HEK293 (cell line): ENCODE data around the gene L3MBTL4.

Experiments used
- CTCF ChIA-PET: fragments of 350-600 bp; formaldehyde crosslinking; extraction: SDS; loops from one replicate; lab custom pipeline; 2021; ENCODE audit warnings: antibody characterized with exemption; lab: Yijun Ruan, JAX
- POLR2A ChIA-PET: fragments of 300-600 bp; formaldehyde crosslinking; extraction: SDS; loops from one replicate; lab custom pipeline; 2020; ENCODE audit warnings: antibody characterized with exemption, inconsistent platforms; lab: Yijun Ruan, JAX
- H3K27ac ChIP-seq: fragments of 200-500 bp; sonication (Bioruptor generic); 2 replicates; pipeline ENCODE4 v1.5.1; 2014; ENCODE audit warnings: low read depth, low read length, control low read depth, inconsistent platforms; ENCODE audit errors: extremely low read depth
- H3K36me3 ChIP-seq, 2 experiments: fragments of 200-500 bp in 1 of 2; sonication (Bioruptor generic) in 1 of 2; 1 replicate in 1 of 2; 2 replicates in 1 of 2; pipeline ENCODE4 v1.5.1; 2014 to 2017; ENCODE audit warnings: inconsistent platforms in 2 of 2, low read length in 2 of 2; ENCODE audit not compliant: control insufficient read depth in 2 of 2, insufficient read depth in 1 of 2
- H3K4me1 ChIP-seq: fragments of 200-500 bp; sonication (Bioruptor generic); 2 replicates; pipeline ENCODE4 v1.5.1; 2014; ENCODE audit warnings: mild to moderate bottlenecking, low read length, inconsistent platforms; ENCODE audit not compliant: control insufficient read depth, insufficient read depth
- H3K4me3 ChIP-seq: 2 replicates; pipeline ENCODE4 v1.5.1; 2011; ENCODE audit warnings: low read depth, mild to moderate bottlenecking, control low read depth, low read length, moderate library complexity
- H3K9me3 ChIP-seq: fragments of 200-500 bp; sonication (Bioruptor generic); 2 replicates; pipeline ENCODE4 v1.5.1; 2014; ENCODE audit warnings: low read depth, low read length, inconsistent platforms; ENCODE audit not compliant: control insufficient read depth, insufficient read depth
- KLF9 ChIP-seq: fragments of 450-650 bp; formaldehyde crosslinking; IDR thresholded peaks from 2 replicates; pipeline ENCODE4 v1.5.1; 2016; ENCODE audit warnings: missing biosample characterization, missing genetic modification characterization, low read depth
- PRDM1 ChIP-seq: fragments of 450-650 bp; formaldehyde crosslinking; IDR thresholded peaks from 2 replicates; pipeline ENCODE4; 2016; ENCODE audit warnings: missing biosample characterization, missing genetic modification characterization
- SP7 ChIP-seq: fragments of 450-650 bp; formaldehyde crosslinking; IDR thresholded peaks from 2 replicates; pipeline ENCODE4 v1.5.1; 2016; ENCODE audit warnings: missing biosample characterization, missing genetic modification characterization
- ZNF132 ChIP-seq: fragments of 450-650 bp; formaldehyde crosslinking; IDR thresholded peaks from 2 replicates; pipeline ENCODE4 v1.5.1; 2017; ENCODE audit warnings: missing biosample characterization, missing genetic modification characterization, borderline replicate concordance
- ZNF146 ChIP-seq: fragments of 450-650 bp; formaldehyde crosslinking; IDR thresholded peaks from 2 replicates; pipeline ENCODE4 v1.5.1; 2016; ENCODE audit warnings: missing biosample characterization, missing genetic modification characterization
- ZNF221 ChIP-seq: fragments of 450-650 bp; formaldehyde crosslinking; IDR thresholded peaks from 2 replicates; pipeline ENCODE4 v1.5.1; 2017; ENCODE audit warnings: missing biosample characterization, missing genetic modification characterization, borderline replicate concordance
- ZNF311 ChIP-seq: fragments of 450-650 bp; formaldehyde crosslinking; IDR thresholded peaks from 2 replicates; pipeline ENCODE4 v1.5.1; 2017; ENCODE audit warnings: missing biosample characterization, missing genetic modification characterization, borderline replicate concordance
- ZNF416 ChIP-seq: fragments of 450-650 bp; formaldehyde crosslinking; IDR thresholded peaks from 2 replicates; pipeline ENCODE4 v1.5.1; 2016; ENCODE audit warnings: missing biosample characterization, missing genetic modification characterization
- ZNF423 ChIP-seq: fragments of 450-650 bp; formaldehyde crosslinking; IDR thresholded peaks from 2 replicates; pipeline ENCODE4 v1.5.1; 2016; ENCODE audit warnings: missing biosample characterization, missing genetic modification characterization
- ZNF510 ChIP-seq: fragments of 450-650 bp; formaldehyde crosslinking; IDR thresholded peaks from 2 replicates; pipeline ENCODE4 v1.5.1; 2018; ENCODE audit warnings: mild to moderate bottlenecking, missing genetic modification characterization, missing biosample characterization; ENCODE audit not compliant: insufficient replicate concordance
- ZNF529 ChIP-seq: fragments of 450-650 bp; formaldehyde crosslinking; IDR thresholded peaks from 2 replicates; pipeline ENCODE4 v1.5.1; 2017; ENCODE audit warnings: missing genetic modification characterization, missing biosample characterization; ENCODE audit not compliant: insufficient replicate concordance
- ZNF544 ChIP-seq: fragments of 450-650 bp; formaldehyde crosslinking; IDR thresholded peaks from 2 replicates; pipeline ENCODE4 v1.5.0; 2017; ENCODE audit warnings: missing biosample characterization, missing genetic modification characterization
- ZNF664 ChIP-seq: fragments of 450-650 bp; formaldehyde crosslinking; IDR thresholded peaks from 2 replicates; pipeline ENCODE4 v1.5.1; 2016; ENCODE audit warnings: missing biosample characterization, missing genetic modification characterization
- ZNF707 ChIP-seq: fragments of 450-650 bp; formaldehyde crosslinking; IDR thresholded peaks from 2 replicates; pipeline ENCODE4 v1.5.1; 2016; ENCODE audit warnings: missing biosample characterization, missing genetic modification characterization
- ZNF747 ChIP-seq: fragments of 450-650 bp; formaldehyde crosslinking; IDR thresholded peaks from 2 replicates; pipeline ENCODE4 v1.5.1; 2016; ENCODE audit warnings: missing biosample characterization, missing genetic modification characterization
- ZNF792 ChIP-seq: fragments of 450-650 bp; formaldehyde crosslinking; IDR thresholded peaks from 2 replicates; pipeline ENCODE4 v1.5.1; 2016; ENCODE audit warnings: missing biosample characterization, missing genetic modification characterization
- ZNF837 ChIP-seq: fragments of 450-650 bp; formaldehyde crosslinking; IDR thresholded peaks from 2 replicates; pipeline ENCODE4 v1.5.1; 2016; ENCODE audit warnings: missing biosample characterization, missing genetic modification characterization
- TF ChIP-seq, protein P1 (sequence below): fragments of 450-650 bp; formaldehyde crosslinking; IDR thresholded peaks from 2 replicates; pipeline ENCODE4 v1.5.1; 2016; ENCODE audit warnings: missing biosample characterization, missing genetic modification characterization
- TF ChIP-seq, protein P2 (sequence below): fragments of 450-650 bp; formaldehyde crosslinking; IDR thresholded peaks from 2 replicates; pipeline ENCODE4 v1.5.1; 2016; ENCODE audit warnings: missing biosample characterization, missing genetic modification characterization, low read depth
- TF ChIP-seq, protein P3 (sequence below): fragments of 450-650 bp; formaldehyde crosslinking; IDR thresholded peaks from 2 replicates; pipeline ENCODE4 v1.5.1; 2016; ENCODE audit warnings: missing biosample characterization, missing genetic modification characterization
- TF ChIP-seq, protein P4 (sequence below): fragments of 450-650 bp; formaldehyde crosslinking; IDR thresholded peaks from 2 replicates; pipeline ENCODE4 v1.5.1; 2017; ENCODE audit warnings: missing biosample characterization, missing genetic modification characterization
- TF ChIP-seq, protein P5 (sequence below): fragments of 450-650 bp; IDR thresholded peaks from 2 replicates; pipeline ENCODE4 v1.5.1; 2018; ENCODE audit warnings: missing biosample characterization, missing genetic modification characterization
- TF ChIP-seq, protein P6 (sequence below): fragments of 450-650 bp; formaldehyde crosslinking; optimal IDR thresholded peaks from 2 replicates; pipeline ENCODE3; 2016; ENCODE audit warnings: missing biosample characterization, mild to moderate bottlenecking, missing genetic modification characterization

The L3MBTL4 gene

DNA sequence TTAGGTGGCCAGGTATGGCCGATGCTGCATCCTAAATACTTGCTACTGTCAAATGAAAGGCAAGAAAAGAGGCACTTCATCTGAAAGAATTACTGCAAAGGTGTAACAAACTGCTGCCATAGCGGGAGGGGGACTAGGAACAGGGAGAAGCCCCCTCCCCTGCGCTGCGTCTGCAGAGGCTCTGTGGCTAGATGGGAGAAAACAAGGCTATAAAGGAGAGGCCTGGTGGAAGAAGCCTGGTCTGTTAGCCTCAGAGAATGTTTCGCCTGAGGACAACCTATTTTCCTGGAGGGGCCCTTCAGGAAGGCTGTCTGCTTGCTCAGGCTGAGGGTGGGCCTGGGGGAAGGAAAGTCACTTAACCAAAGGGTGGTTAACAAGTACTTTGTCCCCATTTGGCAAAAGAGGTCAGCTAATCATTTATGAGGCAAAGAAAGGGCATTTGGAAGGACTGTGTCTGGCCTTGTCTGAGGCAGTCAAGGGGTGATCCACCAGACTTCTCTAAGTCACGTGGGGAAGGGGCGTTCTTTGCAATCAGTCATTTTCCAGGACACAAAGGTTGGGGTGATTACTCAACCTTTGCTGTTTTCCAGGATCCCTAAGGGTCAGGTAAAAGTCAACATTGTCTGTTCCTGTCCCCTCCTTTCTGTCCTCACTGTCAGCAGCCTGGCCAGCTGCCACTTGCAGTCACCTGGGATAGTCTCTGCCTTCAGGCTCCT, 416.4 kb downstream of the L3MBTL4 start:
- CTCF ChIA-PET, result no interaction called here

DNA sequence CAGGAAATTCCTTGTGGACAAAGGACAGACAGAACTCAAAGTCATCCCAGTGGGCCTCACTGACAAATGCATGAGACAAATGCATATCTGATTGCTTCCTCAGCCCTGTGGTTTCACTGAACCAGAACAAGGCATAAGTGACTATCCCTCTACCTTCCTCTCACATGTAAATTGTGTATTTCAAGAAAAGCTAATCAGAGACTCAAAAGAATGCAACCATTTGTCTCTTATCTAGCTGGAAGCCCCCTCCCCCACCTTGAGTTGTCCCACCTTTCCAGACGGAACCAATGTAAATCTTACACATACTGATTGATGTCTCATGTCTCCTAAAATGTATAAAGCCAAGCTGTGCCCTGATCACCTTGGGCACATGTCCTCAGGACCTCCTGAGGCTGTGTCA, 417.4 kb downstream of the L3MBTL4 start:
- ChIA-PET CTCF (no interaction called here), POLR2A (no interaction called here)
- Histone ChIP-seq H3K36me3 (no peaks in the 10 kb centered on the region), H3K4me1 (no peaks in the 10 kb centered on the region), H3K27ac (no peak overlapping the region), H3K4me3 (no peak overlapping the region), H3K9me3 (no peaks in the 10 kb centered on the region)
- TF ChIP-seq PRDM1 (no peak), SP7 (tag by site-specific recombination) (no peak), ZNF221 (tag by site-specific recombination) (no peak), ZNF664 (no peak)
- TF ChIP-seq, protein P1, sequence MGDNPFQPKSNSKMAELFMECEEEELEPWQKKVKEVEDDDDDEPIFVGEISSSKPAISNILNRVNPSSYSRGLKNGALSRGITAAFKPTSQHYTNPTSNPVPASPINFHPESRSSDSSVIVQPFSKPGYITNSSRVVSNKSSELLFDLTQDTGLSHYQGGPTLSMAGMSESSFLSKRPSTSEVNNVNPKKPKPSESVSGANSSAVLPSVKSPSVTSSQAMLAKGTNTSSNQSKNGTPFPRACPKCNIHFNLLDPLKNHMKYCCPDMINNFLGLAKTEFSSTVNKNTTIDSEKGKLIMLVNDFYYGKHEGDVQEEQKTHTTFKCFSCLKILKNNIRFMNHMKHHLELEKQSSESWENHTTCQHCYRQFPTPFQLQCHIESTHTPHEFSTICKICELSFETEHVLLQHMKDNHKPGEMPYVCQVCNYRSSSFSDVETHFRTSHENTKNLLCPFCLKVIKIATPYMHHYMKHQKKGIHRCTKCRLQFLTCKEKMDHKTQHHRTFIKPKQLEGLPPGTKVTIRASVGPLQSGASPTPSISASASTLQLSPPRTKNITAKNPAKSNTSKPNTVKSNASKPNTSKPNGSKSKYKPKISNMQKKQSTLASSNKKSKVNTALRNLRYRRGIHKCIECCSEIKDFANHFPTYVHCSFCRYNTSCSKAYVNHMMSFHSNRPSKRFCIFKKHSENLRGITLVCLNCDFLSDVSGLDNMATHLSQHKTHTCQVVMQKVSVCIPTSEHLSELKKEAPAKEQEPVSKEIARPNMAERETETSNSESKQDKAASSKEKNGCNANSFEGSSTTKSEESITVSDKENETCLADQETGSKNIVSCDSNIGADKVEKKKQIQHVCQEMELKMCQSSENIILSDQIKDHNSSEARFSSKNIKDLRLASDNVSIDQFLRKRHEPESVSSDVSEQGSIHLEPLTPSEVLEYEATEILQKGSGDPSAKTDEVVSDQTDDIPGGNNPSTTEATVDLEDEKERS (tag by site-specific recombination), result no peak
- TF ChIP-seq, protein P2, sequence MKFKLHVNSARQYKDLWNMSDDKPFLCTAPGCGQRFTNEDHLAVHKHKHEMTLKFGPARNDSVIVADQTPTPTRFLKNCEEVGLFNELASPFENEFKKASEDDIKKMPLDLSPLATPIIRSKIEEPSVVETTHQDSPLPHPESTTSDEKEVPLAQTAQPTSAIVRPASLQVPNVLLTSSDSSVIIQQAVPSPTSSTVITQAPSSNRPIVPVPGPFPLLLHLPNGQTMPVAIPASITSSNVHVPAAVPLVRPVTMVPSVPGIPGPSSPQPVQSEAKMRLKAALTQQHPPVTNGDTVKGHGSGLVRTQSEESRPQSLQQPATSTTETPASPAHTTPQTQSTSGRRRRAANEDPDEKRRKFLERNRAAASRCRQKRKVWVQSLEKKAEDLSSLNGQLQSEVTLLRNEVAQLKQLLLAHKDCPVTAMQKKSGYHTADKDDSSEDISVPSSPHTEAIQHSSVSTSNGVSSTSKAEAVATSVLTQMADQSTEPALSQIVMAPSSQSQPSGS (tag by site-specific recombination), result no peak

More for the DNA sequence above, 416.4 kb downstream of the L3MBTL4 start:
- no peaks in the 10 kb centered on the region for H3K9me3 ChIP-seq
- H3K4me3 ChIP-seq, result no peak overlapping the region
- H3K4me1 ChIP-seq, result no peaks in the 10 kb centered on the region; the same call in 1 of the 2 replicates
- POLR2A ChIA-PET, result no interaction called here
- no peak for TF ChIP-seq ZNF416
- TF ChIP-seq, protein P3, sequence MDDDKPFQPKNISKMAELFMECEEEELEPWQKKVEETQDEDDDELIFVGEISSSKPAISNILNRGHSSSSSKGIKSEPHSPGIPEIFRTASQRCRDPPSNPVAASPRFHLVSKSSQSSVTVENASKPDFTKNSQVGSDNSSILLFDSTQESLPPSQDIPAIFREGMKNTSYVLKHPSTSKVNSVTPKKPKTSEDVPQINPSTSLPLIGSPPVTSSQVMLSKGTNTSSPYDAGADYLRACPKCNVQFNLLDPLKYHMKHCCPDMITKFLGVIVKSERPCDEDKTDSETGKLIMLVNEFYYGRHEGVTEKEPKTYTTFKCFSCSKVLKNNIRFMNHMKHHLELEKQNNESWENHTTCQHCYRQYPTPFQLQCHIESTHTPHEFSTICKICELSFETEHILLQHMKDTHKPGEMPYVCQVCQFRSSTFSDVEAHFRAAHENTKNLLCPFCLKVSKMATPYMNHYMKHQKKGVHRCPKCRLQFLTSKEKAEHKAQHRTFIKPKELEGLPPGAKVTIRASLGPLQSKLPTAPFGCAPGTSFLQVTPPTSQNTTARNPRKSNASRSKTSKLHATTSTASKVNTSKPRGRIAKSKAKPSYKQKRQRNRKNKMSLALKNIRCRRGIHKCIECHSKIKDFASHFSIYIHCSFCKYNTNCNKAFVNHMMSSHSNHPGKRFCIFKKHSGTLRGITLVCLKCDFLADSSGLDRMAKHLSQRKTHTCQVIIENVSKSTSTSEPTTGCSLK, result no peak
- TF ChIP-seq, protein P4, sequence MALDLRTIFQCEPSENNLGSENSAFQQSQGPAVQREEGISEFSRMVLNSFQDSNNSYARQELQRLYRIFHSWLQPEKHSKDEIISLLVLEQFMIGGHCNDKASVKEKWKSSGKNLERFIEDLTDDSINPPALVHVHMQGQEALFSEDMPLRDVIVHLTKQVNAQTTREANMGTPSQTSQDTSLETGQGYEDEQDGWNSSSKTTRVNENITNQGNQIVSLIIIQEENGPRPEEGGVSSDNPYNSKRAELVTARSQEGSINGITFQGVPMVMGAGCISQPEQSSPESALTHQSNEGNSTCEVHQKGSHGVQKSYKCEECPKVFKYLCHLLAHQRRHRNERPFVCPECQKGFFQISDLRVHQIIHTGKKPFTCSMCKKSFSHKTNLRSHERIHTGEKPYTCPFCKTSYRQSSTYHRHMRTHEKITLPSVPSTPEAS, result no peak
- TF ChIP-seq KLF9, result no peak
- TF ChIP-seq SP7 (tag by site-specific recombination), result no peak
- no peak for TF ChIP-seq ZNF837 (tag by site-specific recombination)
- no peak for TF ChIP-seq ZNF529
- no peak for TF ChIP-seq ZNF544 (tag by site-specific recombination)
- TF ChIP-seq ZNF792 (tag by site-specific recombination), result no peak
- no peak for TF ChIP-seq ZNF221 (tag by site-specific recombination)
- TF ChIP-seq ZNF510 (tag by site-specific recombination), result no peak
- TF ChIP-seq, protein P5, sequence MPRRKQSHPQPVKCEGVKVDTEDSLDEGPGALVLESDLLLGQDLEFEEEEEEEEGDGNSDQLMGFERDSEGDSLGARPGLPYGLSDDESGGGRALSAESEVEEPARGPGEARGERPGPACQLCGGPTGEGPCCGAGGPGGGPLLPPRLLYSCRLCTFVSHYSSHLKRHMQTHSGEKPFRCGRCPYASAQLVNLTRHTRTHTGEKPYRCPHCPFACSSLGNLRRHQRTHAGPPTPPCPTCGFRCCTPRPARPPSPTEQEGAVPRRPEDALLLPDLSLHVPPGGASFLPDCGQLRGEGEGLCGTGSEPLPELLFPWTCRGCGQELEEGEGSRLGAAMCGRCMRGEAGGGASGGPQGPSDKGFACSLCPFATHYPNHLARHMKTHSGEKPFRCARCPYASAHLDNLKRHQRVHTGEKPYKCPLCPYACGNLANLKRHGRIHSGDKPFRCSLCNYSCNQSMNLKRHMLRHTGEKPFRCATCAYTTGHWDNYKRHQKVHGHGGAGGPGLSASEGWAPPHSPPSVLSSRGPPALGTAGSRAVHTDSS (tag by site-specific recombination), result no peak
- TF ChIP-seq ZNF707 (tag by site-specific recombination), result no peak
- no peak for TF ChIP-seq ZNF311 (tag by site-specific recombination)
- no peak for TF ChIP-seq ZNF423
- no peak for TF ChIP-seq ZNF747
- TF ChIP-seq ZNF146 (tag by site-specific recombination), result no peak
- TF ChIP-seq, protein P6, sequence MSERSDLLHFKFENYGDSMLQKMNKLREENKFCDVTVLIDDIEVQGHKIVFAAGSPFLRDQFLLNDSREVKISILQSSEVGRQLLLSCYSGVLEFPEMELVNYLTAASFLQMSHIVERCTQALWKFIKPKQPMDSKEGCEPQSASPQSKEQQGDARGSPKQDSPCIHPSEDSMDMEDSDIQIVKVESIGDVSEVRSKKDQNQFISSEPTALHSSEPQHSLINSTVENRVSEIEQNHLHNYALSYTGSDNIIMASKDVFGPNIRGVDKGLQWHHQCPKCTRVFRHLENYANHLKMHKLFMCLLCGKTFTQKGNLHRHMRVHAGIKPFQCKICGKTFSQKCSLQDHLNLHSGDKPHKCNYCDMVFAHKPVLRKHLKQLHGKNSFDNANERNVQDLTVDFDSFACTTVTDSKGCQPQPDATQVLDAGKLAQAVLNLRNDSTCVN, result no peak
- TF ChIP-seq ZNF132, result no peak
- no peaks in the 10 kb centered on the region for H3K36me3 ChIP-seq
- H3K27ac ChIP-seq, result no peak overlapping the region
